Astrocyte (in vitro differentiated cells and primary cell): ENCODE results near the gene SLC44A1.

Experiments
- EZH2 ChIP-seq: IDR thresholded peaks from 2 replicates; pipeline ENCODE4 v1.6.1; 2012; ENCODE audit warnings: mild to moderate bottlenecking, low read length, inconsistent platforms; ENCODE audit not compliant: insufficient read depth
- TF ChIP-seq, protein P1 (sequence below): IDR thresholded peaks from 2 replicates; pipeline ENCODE4 v1.5.1; 2011; ENCODE audit warnings: low read depth, mild to moderate bottlenecking, inconsistent platforms, low read length, moderate library complexity; ENCODE audit not compliant: insufficient read depth

DNA sequence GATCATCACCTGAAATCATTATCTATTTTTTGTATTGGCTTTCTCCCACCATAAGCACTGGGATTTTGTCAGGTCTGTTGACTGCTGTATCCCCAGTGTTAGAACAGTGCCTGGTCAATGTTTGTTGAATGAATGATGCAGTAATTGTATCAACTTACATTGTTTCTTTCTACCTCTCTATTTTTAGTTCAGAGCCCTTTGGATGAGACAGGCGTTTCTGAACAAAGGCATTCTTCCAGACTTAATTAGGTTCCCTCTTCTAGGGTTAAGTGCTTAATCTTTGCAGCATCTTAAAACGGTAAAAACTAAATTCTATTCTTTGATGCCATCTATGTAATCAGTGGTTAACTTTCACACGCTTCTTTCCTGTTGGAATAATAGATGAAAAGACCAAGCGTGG is 26.3 kb downstream of the SLC44A1 start:
- TF ChIP-seq, protein P1, sequence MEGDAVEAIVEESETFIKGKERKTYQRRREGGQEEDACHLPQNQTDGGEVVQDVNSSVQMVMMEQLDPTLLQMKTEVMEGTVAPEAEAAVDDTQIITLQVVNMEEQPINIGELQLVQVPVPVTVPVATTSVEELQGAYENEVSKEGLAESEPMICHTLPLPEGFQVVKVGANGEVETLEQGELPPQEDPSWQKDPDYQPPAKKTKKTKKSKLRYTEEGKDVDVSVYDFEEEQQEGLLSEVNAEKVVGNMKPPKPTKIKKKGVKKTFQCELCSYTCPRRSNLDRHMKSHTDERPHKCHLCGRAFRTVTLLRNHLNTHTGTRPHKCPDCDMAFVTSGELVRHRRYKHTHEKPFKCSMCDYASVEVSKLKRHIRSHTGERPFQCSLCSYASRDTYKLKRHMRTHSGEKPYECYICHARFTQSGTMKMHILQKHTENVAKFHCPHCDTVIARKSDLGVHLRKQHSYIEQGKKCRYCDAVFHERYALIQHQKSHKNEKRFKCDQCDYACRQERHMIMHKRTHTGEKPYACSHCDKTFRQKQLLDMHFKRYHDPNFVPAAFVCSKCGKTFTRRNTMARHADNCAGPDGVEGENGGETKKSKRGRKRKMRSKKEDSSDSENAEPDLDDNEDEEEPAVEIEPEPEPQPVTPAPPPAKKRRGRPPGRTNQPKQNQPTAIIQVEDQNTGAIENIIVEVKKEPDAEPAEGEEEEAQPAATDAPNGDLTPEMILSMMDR: no peak
- no peak for TF ChIP-seq EZH2
